CD8-positive, alpha-beta memory T cell (primary cell): ENCODE data around the gene CD44. TPM values are rescaled to one million over a fixed set of nuclear protein-coding genes. Genes with fewer than 3 reads are reported as not detected.

Source experiments
- CTCF ChIA-PET: fragments of 350-600 bp; sonication (Branson Sonifier 250); formaldehyde crosslinking; loops from one replicate; lab custom pipeline; 2021; ENCODE audit warnings: antibody characterized with exemption; lab: Charles Lee
- POLR2A ChIA-PET: fragments of 350-600 bp; sonication (Branson Sonifier 250); formaldehyde crosslinking; loops from one replicate; lab custom pipeline; 2021; ENCODE audit warnings: antibody characterized with exemption; lab: Charles Lee
- DNase-seq, 5 donors: peaks; one replicate each; pipeline versions ENCODE4 v3.0.0 to v3.0.0-alpha.2; 2020 to 2022; ENCODE audit warnings: mixed read lengths in 1 of 5
- H3K27ac ChIP-seq: one replicate; pipeline ENCODE4 v1.7.0; 2013; ENCODE audit warnings: low read depth, mild to moderate bottlenecking, low read length, moderate library complexity
- H3K27me3 ChIP-seq: 2 replicates; pipeline ENCODE4 v1.7.0; 2013; ENCODE audit warnings: low read length, mild to moderate bottlenecking; ENCODE audit not compliant: insufficient read depth, poor library complexity, severe bottlenecking
- H3K36me3 ChIP-seq: 2 replicates; pipeline ENCODE4 v1.7.0; 2013; ENCODE audit warnings: mild to moderate bottlenecking, low read length, moderate library complexity; ENCODE audit not compliant: insufficient read depth
- H3K4me1 ChIP-seq: 2 replicates; pipeline ENCODE4 v1.7.0; 2013; ENCODE audit warnings: mild to moderate bottlenecking, low read length, moderate library complexity; ENCODE audit not compliant: insufficient read depth
- H3K4me3 ChIP-seq: 2 replicates; pipeline ENCODE4 v1.7.0; 2013; ENCODE audit warnings: mild to moderate bottlenecking, low read length
- H3K9me3 ChIP-seq: 2 replicates; pipeline ENCODE4 v1.7.0; 2013; ENCODE audit warnings: mild to moderate bottlenecking, low read length
- H3K27ac Mint-ChIP-seq, 8 donors: one replicate each; pipeline ENCODE4 v1.8.0; 2020 to 2021; ENCODE audit warnings: mixed read lengths in 8 of 8, mild to moderate bottlenecking in 6 of 8, inconsistent platforms in 3 of 8, moderate library complexity in 3 of 8
- H3K27me3 Mint-ChIP-seq, 2 donors: one replicate each; pipeline ENCODE4 v1.8.0; 2020 to 2021; ENCODE audit warnings: mixed read lengths in 2 of 2, mild to moderate bottlenecking in 1 of 2, moderate library complexity in 1 of 2
- H3K36me3 Mint-ChIP-seq, 3 donors: one replicate each; pipeline ENCODE4 v1.8.0; 2020 to 2021; ENCODE audit warnings: mixed read lengths in 3 of 3, inconsistent platforms in 1 of 3, mild to moderate bottlenecking in 1 of 3
- H3K4me1 Mint-ChIP-seq, 3 donors: one replicate each; pipeline ENCODE4 v1.8.0; 2020 to 2021; ENCODE audit warnings: mixed read lengths in 3 of 3, inconsistent platforms in 1 of 3, mild to moderate bottlenecking in 1 of 3
- H3K4me3 Mint-ChIP-seq, 7 donors: one replicate each; pipeline ENCODE4 v1.8.0; 2020 to 2021; ENCODE audit warnings: mixed read lengths in 7 of 7, mild to moderate bottlenecking in 6 of 7, moderate library complexity in 4 of 7, inconsistent platforms in 2 of 7
- H3K9me3 Mint-ChIP-seq, 5 donors: one replicate each; pipeline ENCODE4 v1.8.0; 2020 to 2022; ENCODE audit warnings: mixed read lengths in 5 of 5, mild to moderate bottlenecking in 3 of 5, moderate library complexity in 2 of 5, inconsistent platforms in 1 of 5
- polyA plus RNA-seq: library from polyadenylated mRNA; unstranded; fragments of 300-500 nt; fragmentation: Illumina TruSeq; gene quantifications from one replicate; pipeline ENCODE4 v1.2.3, GENCODE V29; 2021
- total RNA-seq, 2 experiments: library from RNA; stranded (reverse); gene quantifications; one replicate each; pipeline ENCODE4 v1.2.3, GENCODE V29; 2021

The CD44 gene
- total and polyA plus RNA-seq, 3 experiments from 2014 or later = 338 to 534 (median 510) TPM

DNA sequence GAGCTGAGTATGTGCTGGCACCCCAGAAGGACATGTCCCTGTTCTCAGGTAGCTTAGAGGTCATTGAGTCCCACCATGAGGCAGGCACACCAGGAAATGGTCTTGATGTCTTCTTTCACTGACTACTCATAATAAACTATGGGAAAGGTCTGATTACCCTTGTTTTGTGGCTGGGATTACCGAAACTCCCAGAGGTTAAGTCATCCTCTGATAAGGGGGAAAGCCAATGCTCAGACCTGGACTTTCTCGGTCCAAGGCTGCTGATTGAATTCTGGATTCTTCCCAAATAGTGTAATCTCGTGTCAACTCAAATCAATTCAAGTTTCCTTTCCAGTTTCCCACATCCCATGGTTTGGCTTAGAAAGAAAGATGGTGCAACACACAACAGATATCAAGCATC lies 3.7 kb upstream of the CD44 start:
- CTCF ChIA-PET = no interaction called here
- Histone ChIP-seq H3K36me3 (no peaks in the 10 kb centered on the region), H3K4me3 (no peak overlapping the region), H3K4me1 (peaks cover 34% of the 10 kb centered on the region), H3K27ac (no peak overlapping the region), H3K27me3 (no peaks in the 10 kb centered on the region), H3K9me3 (no peaks in the 10 kb centered on the region)
- Mint-ChIP-seq H3K36me3 (peaks cover 0 to 14% (median 3%) of the 10 kb centered on the region in 3 donors), H3K27me3 (peaks cover 0 to 2% of the 10 kb centered on the region in 2 donors), H3K4me1 (peaks cover 29 to 50% (median 44%) of the 10 kb centered on the region in 3 donors), H3K27ac (no peak overlapping the region), H3K9me3 (no peaks in the 10 kb centered on the region), H3K4me3 (peak overlapping the region in 1 of 7 donors; percentile 55)
- no peak for DNase-seq
- POLR2A ChIA-PET = no interaction called here

GRCh38 chr11:35136311-35136710 lies 2.7 kb upstream of the CD44 start:
- H3K27ac ChIP-seq = no peak overlapping the region
- no peaks in the 10 kb centered on the region for H3K36me3 ChIP-seq
- no peak overlapping the region for H3K27ac Mint-ChIP-seq
- H3K4me1 Mint-ChIP-seq = peaks cover 31 to 46% (median 42%) of the 10 kb centered on the region in 3 donors
- H3K36me3 Mint-ChIP-seq = peaks cover 0 to 23% (median 3%) of the 10 kb centered on the region in 3 donors
- no peak for DNase-seq
- H3K4me3 ChIP-seq = no peak overlapping the region
- peaks cover 0 to 2% of the 10 kb centered on the region in 2 donors for H3K27me3 Mint-ChIP-seq
- H3K9me3 Mint-ChIP-seq = no peaks in the 10 kb centered on the region
- H3K4me1 ChIP-seq = peaks cover 35% of the 10 kb centered on the region
- no peaks in the 10 kb centered on the region for H3K9me3 ChIP-seq
- no peak overlapping the region for H3K4me3 Mint-ChIP-seq
- ChIA-PET POLR2A (no interaction called here), CTCF (no interaction called here)
- no peaks in the 10 kb centered on the region for H3K27me3 ChIP-seq

DNA sequence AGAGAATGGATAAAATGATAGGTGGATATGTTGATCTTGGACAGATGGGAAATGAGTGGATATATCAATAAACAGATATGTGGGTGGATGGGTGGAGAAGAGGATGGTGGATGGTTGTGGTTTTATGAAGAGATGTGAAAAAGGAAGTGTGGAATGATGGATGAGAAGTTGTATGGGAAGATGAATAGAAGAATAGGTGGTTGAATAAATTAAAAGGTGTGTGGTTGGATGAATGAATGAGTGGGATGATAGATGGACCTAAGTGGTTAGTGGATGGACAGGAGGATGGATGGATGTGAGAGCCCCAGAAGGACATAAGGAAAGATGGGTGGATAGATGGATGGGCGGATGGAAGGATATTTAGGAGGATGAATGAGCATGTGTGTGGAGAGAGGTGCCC lies 913 bp upstream of the CD44 start:
- Mint-ChIP-seq H3K27ac (peak overlapping the region; percentile 88 to 100 (median 96)), H3K4me3 (peak overlapping the region; percentile 91 to 97 (median 95)), H3K36me3 (peaks cover 0 to 37% (median 7%) of the 10 kb centered on the region in 3 donors), H3K4me1 (peaks cover 38 to 48% (median 48%) of the 10 kb centered on the region in 3 donors), H3K9me3 (no peaks in the 10 kb centered on the region), H3K27me3 (peaks cover 0 to 2% of the 10 kb centered on the region in 2 donors)
- Histone ChIP-seq H3K9me3 (no peaks in the 10 kb centered on the region), H3K36me3 (no peaks in the 10 kb centered on the region), H3K27me3 (no peaks in the 10 kb centered on the region), H3K4me1 (peaks cover 30% of the 10 kb centered on the region), H3K4me3 (peak overlapping the region; percentile 82), H3K27ac (peak overlapping the region; percentile 95)
- DNase-seq = no peak
- CTCF ChIA-PET = interaction anchor here (1.3 to 3.1 kb wide), 2 partner anchors 97 to 138 kb away, joined by 4 to 12 read pairs; no protein-coding TSS in a partner anchor
- POLR2A ChIA-PET = interaction anchor here (0.6 to 2.5 kb wide), 5 partner anchors 27 to 107 kb away, joined by 3 to 26 read pairs (median 6); no protein-coding TSS in a partner anchor

DNA sequence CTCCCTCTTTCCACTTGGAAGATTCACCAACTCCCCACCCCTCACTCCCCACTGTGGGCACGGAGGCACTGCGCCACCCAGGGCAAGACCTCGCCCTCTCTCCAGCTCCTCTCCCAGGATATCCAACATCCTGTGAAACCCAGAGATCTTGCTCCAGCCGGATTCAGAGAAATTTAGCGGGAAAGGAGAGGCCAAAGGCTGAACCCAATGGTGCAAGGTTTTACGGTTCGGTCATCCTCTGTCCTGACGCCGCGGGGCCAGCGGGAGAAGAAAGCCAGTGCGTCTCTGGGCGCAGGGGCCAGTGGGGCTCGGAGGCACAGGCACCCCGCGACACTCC lies 397 bp upstream of the CD44 start:
- peak overlapping the region; percentile 96 to 100 (median 97) for H3K27ac Mint-ChIP-seq
- ChIA-PET CTCF (interaction anchor here (0.8 to 3.5 kb wide), 6 partner anchors 14 to 139 kb away, joined by 3 to 13 read pairs (median 4); no protein-coding TSS in a partner anchor), POLR2A (interaction anchor here (0.6 to 3.0 kb wide), 7 partner anchors 18 to 107 kb away, joined by 3 to 26 read pairs (median 6); no protein-coding TSS in a partner anchor)
- H3K4me3 Mint-ChIP-seq = peak overlapping the region; percentile 91 to 97 (median 95)
- H3K36me3 Mint-ChIP-seq = peaks cover 0 to 39% (median 7%) of the 10 kb centered on the region in 3 donors
- peaks cover 0 to 2% of the 10 kb centered on the region in 2 donors for H3K27me3 Mint-ChIP-seq
- H3K27me3 ChIP-seq = no peaks in the 10 kb centered on the region
- H3K27ac ChIP-seq = peak overlapping the region; percentile 95
- no peaks in the 10 kb centered on the region for H3K9me3 ChIP-seq
- H3K4me1 ChIP-seq = peaks cover 35% of the 10 kb centered on the region
- no peaks in the 10 kb centered on the region for H3K36me3 ChIP-seq
- peaks cover 40 to 52% (median 50%) of the 10 kb centered on the region in 3 donors for H3K4me1 Mint-ChIP-seq
- DNase-seq = no peak
- H3K4me3 ChIP-seq = peak overlapping the region; percentile 82
- H3K9me3 Mint-ChIP-seq = no peaks in the 10 kb centered on the region

GRCh38 chr11:35139722-35140282 lies 831 bp downstream of the CD44 start:
- ChIA-PET CTCF (interaction anchor here (0.9 to 3.5 kb wide), 13 partner anchors 8 to 140 kb away, joined by 3 to 14 read pairs (median 4); no protein-coding TSS in a partner anchor), POLR2A (interaction anchor here (0.5 to 3.0 kb wide), 16 partner anchors 11 to 211 kb away, joined by 3 to 26 read pairs (median 4); no protein-coding TSS in a partner anchor)
- H3K27me3 ChIP-seq = no peaks in the 10 kb centered on the region
- Mint-ChIP-seq H3K27ac (peak overlapping the region; percentile 96 to 100 (median 97)), H3K9me3 (no peaks in the 10 kb centered on the region), H3K4me1 (peaks cover 50 to 59% (median 57%) of the 10 kb centered on the region in 3 donors), H3K36me3 (peaks cover 0 to 50% (median 7%) of the 10 kb centered on the region in 3 donors), H3K27me3 (peaks cover 0 to 2% of the 10 kb centered on the region in 2 donors), H3K4me3 (peak overlapping the region; percentile 91 to 97 (median 95))
- DNase-seq = no peak
- H3K4me3 ChIP-seq = peak overlapping the region; percentile 82
- H3K9me3 ChIP-seq = no peaks in the 10 kb centered on the region
- H3K27ac ChIP-seq = peak overlapping the region; percentile 95
- no peaks in the 10 kb centered on the region for H3K36me3 ChIP-seq
- H3K4me1 ChIP-seq = peaks cover 47% of the 10 kb centered on the region

GRCh38 chr11:35141071-35141470 lies 2.1 kb downstream of the CD44 start:
- Histone ChIP-seq H3K27ac (peak overlapping the region; percentile 95), H3K36me3 (no peaks in the 10 kb centered on the region), H3K27me3 (no peaks in the 10 kb centered on the region), H3K9me3 (no peaks in the 10 kb centered on the region), H3K4me3 (peak overlapping the region; percentile 82), H3K4me1 (peaks cover 60% of the 10 kb centered on the region)
- Mint-ChIP-seq H3K4me3 (peak overlapping the region; percentile 91 to 97 (median 95)), H3K4me1 (peaks cover 61 to 71% (median 68%) of the 10 kb centered on the region in 3 donors), H3K9me3 (no peaks in the 10 kb centered on the region), H3K27me3 (peaks cover 0 to 2% of the 10 kb centered on the region in 2 donors), H3K36me3 (peaks cover 2 to 63% (median 7%) of the 10 kb centered on the region in 3 donors), H3K27ac (peak overlapping the region; percentile 96 to 100 (median 97))
- CTCF ChIA-PET = interaction anchor here (1.1 to 3.5 kb wide), 7 partner anchors 22 to 141 kb away, joined by 3 to 13 read pairs (median 7); no protein-coding TSS in a partner anchor
- POLR2A ChIA-PET = interaction anchor here (0.6 to 3.0 kb wide), 10 partner anchors 10 to 217 kb away, joined by 3 to 10 read pairs (median 4); no protein-coding TSS in a partner anchor
- DNase-seq = no peak

DNA sequence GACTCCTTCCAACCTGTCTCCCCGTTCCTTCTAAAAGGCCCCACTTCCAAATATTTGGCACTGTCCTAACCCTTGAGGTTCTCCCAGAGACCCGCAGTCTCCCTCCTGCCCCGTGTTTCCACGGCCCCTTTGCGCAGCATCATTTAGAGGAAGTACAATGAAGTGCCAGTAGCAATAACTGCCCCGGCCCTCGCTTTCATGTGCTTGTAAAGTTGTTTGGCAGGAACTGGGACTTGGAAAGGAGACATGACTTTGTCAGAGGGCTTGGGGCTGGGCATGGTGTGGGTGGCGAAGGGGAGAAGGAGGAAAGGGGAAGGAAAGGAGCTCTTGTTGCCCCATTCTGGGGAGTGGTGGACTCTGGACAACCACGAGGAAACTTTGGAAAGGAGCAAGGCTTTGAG lies 2.6 kb downstream of the CD44 start:
- CTCF ChIA-PET = interaction anchor here (1.1 to 3.5 kb wide), 3 partner anchors 21 to 58 kb away, joined by 3 to 13 read pairs (median 7); no protein-coding TSS in a partner anchor
- Mint-ChIP-seq H3K4me3 (peak overlapping the region; percentile 91 to 97 (median 95)), H3K27me3 (peaks cover 0 to 2% of the 10 kb centered on the region in 2 donors), H3K9me3 (no peaks in the 10 kb centered on the region), H3K36me3 (peaks cover 3 to 68% (median 7%) of the 10 kb centered on the region in 3 donors), H3K27ac (peak overlapping the region; percentile 96 to 100 (median 97)), H3K4me1 (peaks cover 66 to 76% (median 73%) of the 10 kb centered on the region in 3 donors)
- H3K4me1 ChIP-seq = peaks cover 65% of the 10 kb centered on the region
- H3K27me3 ChIP-seq = no peaks in the 10 kb centered on the region
- no peaks in the 10 kb centered on the region for H3K36me3 ChIP-seq
- POLR2A ChIA-PET = interaction anchor here (0.9 to 3.0 kb wide), 7 partner anchors 9 to 63 kb away, joined by 3 to 10 read pairs (median 4); no protein-coding TSS in a partner anchor
- peak overlapping the region; percentile 82 for H3K4me3 ChIP-seq
- DNase-seq = peak in 1 of 5 donors; percentile 41
- no peaks in the 10 kb centered on the region for H3K9me3 ChIP-seq
- peak overlapping the region; percentile 95 for H3K27ac ChIP-seq
